ENCODE data around the gene ZNF74. TPM values are rescaled to one million over a fixed set of nuclear protein-coding genes. Genes with fewer than 3 reads are reported as not detected.

Gene ZNF74
- total RNA-seq, 2 donors from 2014 or later, result 8.3 to 11.7 TPM

Other genes with a start within 250 kb of the ZNF74 start
- gene CCDC188, start 243.1 kb upstream of the ZNF74 start, total RNA-seq, result not detected
- 1 to 10 TPM; 1.4 to 1.5 TPM for gene RTN4R, start 125.8 kb upstream of the ZNF74 start, total RNA-seq
- gene DGCR6L, start 74.1 kb upstream of the ZNF74 start, total RNA-seq, result 10 to 100 TPM; 23.3 to 31.8 TPM
- 1 to 10 TPM; 1.0 to 1.4 TPM for gene SCARF2, start 43.7 kb downstream of the ZNF74 start, total RNA-seq
- 10 to 100 TPM; 21.4 to 26.5 TPM for gene KLHL22, start 101.6 kb downstream of the ZNF74 start, total RNA-seq
- 100 to 1,000 TPM; 106 to 113 TPM for gene MED15, start 113.5 kb downstream of the ZNF74 start, total RNA-seq

All from activated T-cell treated with anti-CD3 and anti-CD28 coated beads, Interleukin-2, amount 50 U/mL, for 72 hours (primary cell).